K562 (cell line): ENCODE results near the gene COQ5. TPM values are rescaled to one million over a fixed set of nuclear protein-coding genes. Genes with fewer than 3 reads are reported as not detected.

ENCODE experiments used
- ATF4 ChIP-seq: fragments of 450-650 bp; formaldehyde crosslinking; IDR thresholded peaks from 2 replicates; pipeline ENCODE4 v1.4.0; 2022; ENCODE audit warnings: mild to moderate bottlenecking, moderate library complexity
- CBFA2T3 ChIP-seq: fragments of 450-650 bp; IDR thresholded peaks from 2 replicates; pipeline ENCODE4 v1.6.1; 2017
- CCAR2 ChIP-seq: fragments of 200-400 bp; formaldehyde crosslinking; IDR thresholded peaks from 2 replicates; pipeline ENCODE4 v1.6.1; 2017; ENCODE audit warnings: mild to moderate bottlenecking, low read depth, low read length
- CREM ChIP-seq: IDR thresholded peaks from 2 replicates; pipeline ENCODE4 v1.6.1; 2014; ENCODE audit warnings: antibody characterized with exemption, low read depth
- GATAD2B ChIP-seq: fragments of 450-650 bp; IDR thresholded peaks from 2 replicates; pipeline ENCODE4 v1.6.1; 2017; ENCODE audit warnings: mild to moderate bottlenecking, borderline replicate concordance
- GTF2A2 ChIP-seq: IDR thresholded peaks from 2 replicates; pipeline ENCODE4 v1.6.1; 2016; ENCODE audit warnings: mild to moderate bottlenecking, missing genetic modification characterization, missing compliant biosample characterization
- HDAC6 ChIP-seq: IDR thresholded peaks from 2 replicates; pipeline ENCODE4 v1.6.1; 2012; ENCODE audit warnings: low read depth, mild to moderate bottlenecking, control low read depth, inconsistent platforms, low read length, moderate library complexity
- HLTF ChIP-seq: fragments of 450-650 bp; IDR thresholded peaks from 2 replicates; pipeline ENCODE4 v1.6.1; 2016
- HMG20A ChIP-seq: fragments of 450-650 bp; formaldehyde crosslinking; conservative IDR thresholded peaks from 2 replicates; pipeline ENCODE4 v1.4.0; 2020; ENCODE audit warnings: mild to moderate bottlenecking, mixed read lengths
- NFIC ChIP-seq: fragments of 450-650 bp; IDR thresholded peaks from 2 replicates; pipeline ENCODE4 v1.6.1; 2017; ENCODE audit warnings: mild to moderate bottlenecking, inconsistent platforms
- NR3C1 ChIP-seq: sonication (generic); formaldehyde crosslinking; IDR thresholded peaks from 2 replicates; pipeline ENCODE4 v1.8.1; 2022; ENCODE audit warnings: missing genetic modification reagents
- SIX5 ChIP-seq, 2 experiments: IDR thresholded peaks; 2 replicates each; pipeline ENCODE4 v1.6.1; 2011; ENCODE audit warnings: low read length in 2 of 2, borderline replicate concordance in 1 of 2, low read depth in 1 of 2, mild to moderate bottlenecking in 1 of 2, moderate library complexity in 1 of 2; ENCODE audit not compliant: insufficient read depth in 1 of 2
- TBP ChIP-seq: optimal IDR thresholded peaks from 2 replicates; pipeline ENCODE3; 2011; ENCODE audit warnings: low read depth, low read length, improper control_type of control experiment
- UBTF ChIP-seq, 2 experiments: IDR thresholded peaks; 2 replicates each; pipeline ENCODE4 v1.6.1; 2012; ENCODE audit warnings: improper control_type of control experiment in 2 of 2, low read depth in 2 of 2, low read length in 2 of 2, borderline replicate concordance in 1 of 2
- ZKSCAN8 ChIP-seq: fragments of 200-800 bp; sonication (Bioruptor generic); IDR thresholded peaks from 2 replicates; pipeline ENCODE4 v1.6.1; 2016; ENCODE audit warnings: missing genetic modification characterization, missing compliant biosample characterization
- ZNF507 ChIP-seq: conservative IDR thresholded peaks from 2 replicates; pipeline ENCODE4 v1.6.1; 2017; ENCODE audit warnings: missing genetic modification characterization, missing compliant biosample characterization
- ZNF79 ChIP-seq: fragments of 250-450 bp; sonication (Bioruptor Pico); IDR thresholded peaks from 2 replicates; pipeline ENCODE4 v1.4.0; 2020; ENCODE audit warnings: low read depth, mild to moderate bottlenecking, moderate library complexity
- polyA plus RNA-seq, 8 experiments: library from polyadenylated mRNA; depleted of rRNA in 4 of 8; stranded (reverse) in 5 of 8; unstranded in 3 of 8; fragments of >200 nt; fragmentation: Nextera tagmentation in 2 of 8; fragmentation: Illumina TruSeq in 1 of 8; extraction: Ambion mirVana in 2 of 8; extraction: Trizol in 1 of 8; gene quantifications; 2 replicates each; pipeline versions ENCODE4 v1.2.1 to v1.2.3, GENCODE V29; 2011 to 2014; ENCODE audit warnings: inconsistent platforms in 1 of 8, missing spikeins in 1 of 8
- total RNA-seq, 7 experiments: library from RNA; depleted of rRNA in 6 of 7; stranded (reverse); fragments of >200 nt in 6 of 7; fragmentation: Illumina TruSeq in 2 of 7; extraction: Trizol in 2 of 7; gene quantifications; 2 replicates each; pipeline versions ENCODE4 v1.2.1 to v1.2.3, GENCODE V29; 2011 to 2021; ENCODE audit warnings: low replicate concordance in 1 of 7
- TF ChIP-seq, protein P1 (sequence below): fragments of 450-650 bp; IDR thresholded peaks from 2 replicates; pipeline ENCODE4 v1.6.1; 2016; ENCODE audit warnings: low read depth

Gene COQ5
- total and polyA plus RNA-seq, 9 of the 15 experiments (the other 6 are each of a cell fraction or from before 2014, with no cell fraction given): 19.2 to 59.7 (median 30.4) TPM

- TF ChIP-seq CREM: peak; percentile 96
- no peak for TF ChIP-seq ZKSCAN8 (CRISPR knock-in tag)
- peak; percentile 90 for TF ChIP-seq ATF4 (CRISPR knock-in tag)
- TF ChIP-seq TBP: peak; percentile 94
- TF ChIP-seq, protein P1, sequence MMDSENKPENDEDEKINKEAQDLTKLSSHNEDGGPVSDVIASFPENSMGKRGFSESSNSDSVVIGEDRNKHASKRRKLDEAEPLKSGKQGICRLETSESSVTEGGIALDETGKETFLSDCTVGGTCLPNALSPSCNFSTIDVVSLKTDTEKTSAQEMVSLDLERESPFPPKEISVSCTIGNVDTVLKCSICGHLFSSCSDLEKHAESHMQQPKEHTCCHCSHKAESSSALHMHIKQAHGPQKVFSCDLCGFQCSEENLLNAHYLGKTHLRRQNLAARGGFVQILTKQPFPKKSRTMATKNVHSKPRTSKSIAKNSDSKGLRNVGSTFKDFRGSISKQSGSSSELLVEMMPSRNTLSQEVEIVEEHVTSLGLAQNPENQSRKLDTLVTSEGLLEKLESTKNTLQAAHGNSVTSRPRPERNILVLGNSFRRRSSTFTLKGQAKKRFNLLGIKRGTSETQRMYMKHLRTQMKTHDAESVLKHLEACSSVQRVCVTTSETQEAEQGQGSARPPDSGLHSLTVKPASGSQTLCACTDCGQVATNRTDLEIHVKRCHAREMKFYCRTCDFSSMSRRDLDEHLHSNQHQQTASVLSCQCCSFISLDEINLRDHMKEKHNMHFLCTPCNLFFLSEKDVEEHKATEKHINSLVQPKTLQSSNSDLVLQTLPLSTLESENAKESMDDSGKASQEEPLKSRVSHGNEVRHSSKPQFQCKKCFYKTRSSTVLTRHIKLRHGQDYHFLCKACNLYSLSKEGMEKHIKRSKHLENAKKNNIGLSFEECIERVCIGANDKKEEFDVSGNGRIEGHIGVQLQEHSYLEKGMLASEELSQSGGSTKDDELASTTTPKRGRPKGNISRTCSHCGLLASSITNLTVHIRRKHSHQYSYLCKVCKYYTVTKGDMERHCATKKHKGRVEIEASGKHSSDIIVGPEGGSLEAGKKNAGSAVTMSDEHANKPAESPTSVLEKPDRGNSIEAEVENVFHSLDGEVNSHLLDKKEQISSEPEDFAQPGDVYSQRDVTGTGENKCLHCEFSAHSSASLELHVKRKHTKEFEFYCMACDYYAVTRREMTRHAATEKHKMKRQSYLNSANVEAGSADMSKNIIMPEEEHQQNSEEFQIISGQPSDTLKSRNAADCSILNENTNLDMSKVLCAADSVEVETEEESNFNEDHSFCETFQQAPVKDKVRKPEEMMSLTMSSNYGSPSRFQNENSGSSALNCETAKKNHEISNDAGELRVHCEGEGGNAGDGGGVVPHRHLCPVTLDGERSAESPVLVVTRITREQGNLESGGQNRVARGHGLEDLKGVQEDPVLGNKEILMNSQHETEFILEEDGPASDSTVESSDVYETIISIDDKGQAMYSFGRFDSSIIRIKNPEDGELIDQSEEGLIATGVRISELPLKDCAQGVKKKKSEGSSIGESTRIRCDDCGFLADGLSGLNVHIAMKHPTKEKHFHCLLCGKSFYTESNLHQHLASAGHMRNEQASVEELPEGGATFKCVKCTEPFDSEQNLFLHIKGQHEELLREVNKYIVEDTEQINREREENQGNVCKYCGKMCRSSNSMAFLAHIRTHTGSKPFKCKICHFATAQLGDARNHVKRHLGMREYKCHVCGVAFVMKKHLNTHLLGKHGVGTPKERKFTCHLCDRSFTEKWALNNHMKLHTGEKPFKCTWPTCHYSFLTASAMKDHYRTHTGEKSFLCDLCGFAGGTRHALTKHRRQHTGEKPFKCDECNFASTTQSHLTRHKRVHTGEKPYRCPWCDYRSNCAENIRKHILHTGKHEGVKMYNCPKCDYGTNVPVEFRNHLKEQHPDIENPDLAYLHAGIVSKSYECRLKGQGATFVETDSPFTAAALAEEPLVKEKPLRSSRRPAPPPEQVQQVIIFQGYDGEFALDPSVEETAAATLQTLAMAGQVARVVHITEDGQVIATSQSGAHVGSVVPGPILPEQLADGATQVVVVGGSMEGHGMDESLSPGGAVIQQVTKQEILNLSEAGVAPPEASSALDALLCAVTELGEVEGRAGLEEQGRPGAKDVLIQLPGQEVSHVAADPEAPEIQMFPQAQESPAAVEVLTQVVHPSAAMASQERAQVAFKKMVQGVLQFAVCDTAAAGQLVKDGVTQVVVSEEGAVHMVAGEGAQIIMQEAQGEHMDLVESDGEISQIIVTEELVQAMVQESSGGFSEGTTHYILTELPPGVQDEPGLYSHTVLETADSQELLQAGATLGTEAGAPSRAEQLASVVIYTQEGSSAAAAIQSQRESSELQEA: peak; percentile 96
- no peak for TF ChIP-seq HDAC6
- no peak for TF ChIP-seq GATAD2B
- no peak for TF ChIP-seq GTF2A2 (tag)
- TF ChIP-seq SIX5 (IDR thresholded peaks at IDR 0.05; ENCODE audit: borderline replicate concordance in 1 of 2, insufficient read depth in 1 of 2, low read depth in 1 of 2, low read length in 2 of 2): 0 out of 4 replicates have a peak, but pooled peaks of 1 of the 2 experiments have one; percentile 32
- peak; percentile 66 for TF ChIP-seq NFIC
- TF ChIP-seq HMG20A (CRISPR knock-in tag): no peak
- no peak for TF ChIP-seq CBFA2T3
- no peak for TF ChIP-seq ZNF507 (tag)
- TF ChIP-seq NR3C1 (CRISPR knock-in tag): no peak
- TF ChIP-seq UBTF (IDR thresholded peaks at IDR 0.05; ENCODE audit: borderline replicate concordance in 1 of 2, low read depth in 2 of 2, low read length in 2 of 2): 0 out of 4 replicates have a peak, but pooled peaks of 1 of the 2 experiments have one; percentile 31
- peak; percentile 20; the same call in 1 of the 2 replicates for TF ChIP-seq HLTF
- no peak for TF ChIP-seq ZNF79 (CRISPR knock-in tag)
- no peak for TF ChIP-seq CCAR2
Observed at GRCh38 chr12:120528861-120529525, at the start of gene COQ5 (continued).
